Measurements from ENCODE around the gene RAB9A. TPM values are rescaled to one million over a fixed set of nuclear protein-coding genes. Genes with fewer than 3 reads are reported as not detected.

Gene RAB9A, protein sequence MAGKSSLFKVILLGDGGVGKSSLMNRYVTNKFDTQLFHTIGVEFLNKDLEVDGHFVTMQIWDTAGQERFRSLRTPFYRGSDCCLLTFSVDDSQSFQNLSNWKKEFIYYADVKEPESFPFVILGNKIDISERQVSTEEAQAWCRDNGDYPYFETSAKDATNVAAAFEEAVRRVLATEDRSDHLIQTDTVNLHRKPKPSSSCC
- total RNA-seq = 13.4 and 23.1 TPM in 2 replicates

GRCh38 chrX:13688958-13689740 lies at the start of gene RAB9A:
RAB9A (plus strand) TSS chrX:13689128; CDS start chrX:13708747, 19,619 bp downstream.

GRCh38 chrX:13652850-13653693 lies 35.9 kb upstream of the RAB9A start, which contains the start of gene TCEANC:
TCEANC (plus strand) TSS chrX:13653141; CDS start chrX:13662509, 9,368 bp downstream.

DNA sequence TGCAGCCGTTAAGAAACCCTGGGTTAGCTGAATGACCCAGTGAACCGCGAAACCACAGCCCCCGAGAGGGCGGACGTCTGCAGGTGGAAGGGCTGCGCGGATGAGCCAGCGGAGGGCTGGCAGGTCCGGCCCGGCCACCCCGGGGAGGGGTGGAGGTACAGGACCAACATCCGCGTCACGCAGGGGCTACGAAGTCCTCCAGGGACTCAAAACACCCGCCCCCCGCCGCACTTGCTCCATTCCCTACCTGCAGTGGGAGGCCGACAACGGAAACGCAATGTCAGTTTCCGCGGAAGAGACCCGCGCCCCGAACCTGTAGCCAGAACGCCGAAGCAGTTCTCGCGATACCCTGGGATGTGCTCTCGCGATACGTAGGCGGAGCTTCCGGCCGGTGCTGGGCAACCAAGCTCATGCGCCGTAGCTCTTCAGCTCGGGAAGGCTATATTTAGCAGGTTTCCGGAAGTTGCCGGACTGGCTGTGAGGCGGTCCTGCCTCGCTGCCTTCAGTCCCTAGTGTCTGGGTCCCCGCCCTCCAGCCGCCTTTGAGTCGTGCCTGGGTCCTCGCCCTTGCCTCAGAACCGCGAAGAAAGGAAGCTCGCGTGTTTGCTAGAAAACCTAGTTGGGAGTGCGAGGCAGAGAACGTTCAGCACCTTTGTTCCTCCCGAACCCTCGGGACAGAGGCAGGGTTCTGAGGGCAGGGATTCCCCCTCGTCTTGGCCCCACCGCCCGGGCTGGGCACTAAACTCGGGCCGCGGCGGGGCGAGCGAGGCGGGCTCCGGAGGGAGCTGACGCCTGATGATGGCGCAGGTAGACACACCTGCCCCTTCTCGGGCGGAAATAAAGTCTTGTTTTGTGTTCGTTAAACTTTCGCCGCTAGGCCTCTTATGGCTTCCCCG lies 45.6 kb downstream of the RAB9A start, which contains the start of the genes OFD1 and TRAPPC2:
OFD1 (plus strand) TSS at position 471 of the 895 bp plus-strand sequence; CDS start at position 795, 324 bp downstream.
TRAPPC2 (minus strand) TSS at position 343 of the 895 bp plus-strand sequence. CDS start 14,657 bp downstream, outside the sequence.

Other genes with a start within 250 kb of the RAB9A start
- not detected in 2 replicates for gene EGFL6, start 119.5 kb upstream of the RAB9A start, total RNA-seq
- gene TCEANC, start 36.0 kb upstream of the RAB9A start, total RNA-seq = 1.3 and 2.2 TPM in 2 replicates
- 13.4 and 14.1 TPM in 2 replicates for gene TRAPPC2, start 45.5 kb downstream of the RAB9A start, total RNA-seq
- 9.1 and 12.0 TPM in 2 replicates for gene OFD1, start 45.6 kb downstream of the RAB9A start, total RNA-seq
- gene GPM6B, start 128.0 kb downstream of the RAB9A start, total RNA-seq = under 0.01 and 0.33 TPM in 2 replicates

Data from vein endothelial cell (primary cell).